SK-N-SH (cell line): ENCODE results near the gene ZNF573. TPM values are rescaled to one million over a fixed set of nuclear protein-coding genes. Genes with fewer than 3 reads are reported as not detected.

Source experiments
- CTCF ChIA-PET: fragments of 300-600, 350-600 bp; formaldehyde crosslinking; extraction: SDS; loops from one replicate; lab custom pipeline; 2021; lab: Yijun Ruan, JAX
- POLR2A ChIA-PET: fragments of 350-600 bp; sonication (Branson Sonifier 250); formaldehyde crosslinking; extraction: SDS; loops from one replicate; lab custom pipeline; 2020; ENCODE audit warnings: antibody characterized with exemption, inconsistent platforms; lab: Yijun Ruan, JAX
- DNase-seq: peaks from one replicate; pipeline ENCODE4 v3.0.0; 2012
- H2AFZ ChIP-seq: fragments of 200-600 bp; sonication (generic); 2 replicates; pipeline ENCODE4 v1.8.1; 2016; ENCODE audit warnings: antibody characterized with exemption, mild to moderate bottlenecking, low read depth
- H3F3A ChIP-seq: fragments of 200-600 bp; sonication (generic); replicated peaks from 2 replicates; pipeline ENCODE3; 2016; ENCODE audit warnings: antibody characterized with exemption, mild to moderate bottlenecking; ENCODE audit not compliant: insufficient read depth
- H3K27ac ChIP-seq, 2 experiments: fragments of 200-500 bp in 1 of 2; fragments of 200-600 bp in 1 of 2; sonication (Bioruptor generic) in 1 of 2; sonication (generic), shearing (Covaris generic) in 1 of 2; 2 replicates each; pipeline versions ENCODE4 v1.5.1 to v1.6.1; 2014 to 2016; ENCODE audit warnings: low read depth in 2 of 2, inconsistent platforms in 1 of 2, low read length in 1 of 2, mild to moderate bottlenecking in 1 of 2, mixed read lengths in 1 of 2
- H3K27me3 ChIP-seq: fragments of 200-600 bp; sonication (generic), shearing (Covaris generic); 2 replicates; pipeline ENCODE4 v1.6.1; 2016; ENCODE audit warnings: mixed run types; ENCODE audit not compliant: insufficient read depth
- H3K36me3 ChIP-seq, 2 experiments: fragments of 200-500 bp in 1 of 2; fragments of 200-600 bp in 1 of 2; sonication (Bioruptor generic) in 1 of 2; sonication (generic) in 1 of 2; replicated peaks in 1 of 2; 2 replicates each; pipeline versions ENCODE3 to v1.5.1; 2014 to 2016; ENCODE audit warnings: low read length in 1 of 2, mild to moderate bottlenecking in 1 of 2; ENCODE audit not compliant: insufficient read depth in 2 of 2, control insufficient read depth in 1 of 2
- H3K4me1 ChIP-seq, 2 experiments: fragments of 200-500 bp in 1 of 2; fragments of 200-600 bp in 1 of 2; sonication (Bioruptor generic) in 1 of 2; sonication (generic), shearing (Covaris generic) in 1 of 2; 2 replicates each; pipeline versions ENCODE4 v1.5.1 to v1.6.1; 2014 to 2016; ENCODE audit warnings: low read depth in 1 of 2, low read length in 1 of 2, mixed run types in 1 of 2; ENCODE audit not compliant: insufficient read depth in 2 of 2, control insufficient read depth in 1 of 2
- H3K4me2 ChIP-seq: fragments of 200-600 bp; sonication (generic), shearing (Covaris generic); 2 replicates; pipeline ENCODE4 v1.6.1; 2017; ENCODE audit warnings: mixed run types
- H3K4me3 ChIP-seq, 2 experiments: fragments of 200-500 bp in 1 of 2; fragments of 200-600 bp in 1 of 2; sonication (Bioruptor generic) in 1 of 2; sonication (generic), shearing (Covaris generic) in 1 of 2; 2 replicates each; pipeline versions ENCODE4 v1.5.1 to v1.8.1; 2014 to 2016; ENCODE audit warnings: low read depth in 2 of 2, inconsistent platforms in 1 of 2, low read length in 1 of 2, mild to moderate bottlenecking in 1 of 2, mixed read lengths in 1 of 2, moderate library complexity in 1 of 2
- H3K79me2 ChIP-seq: fragments of 200-600 bp; sonication (generic); 2 replicates; pipeline ENCODE4 v1.8.1; 2017; ENCODE audit warnings: mild to moderate bottlenecking; ENCODE audit not compliant: insufficient read depth
- H3K9ac ChIP-seq: fragments of 200-600 bp; sonication (generic); 2 replicates; pipeline ENCODE4 v1.6.1; 2017; ENCODE audit warnings: mixed run types
- H3K9me2 ChIP-seq: fragments of 200-600 bp; sonication (generic); 2 replicates; pipeline ENCODE4 v1.6.1; 2017; ENCODE audit warnings: mixed run types
- H3K9me3 ChIP-seq: fragments of 200-600 bp; sonication (generic); 2 replicates; pipeline ENCODE4 v1.6.1; 2017; ENCODE audit warnings: mixed run types, mild to moderate bottlenecking, moderate library complexity
- H4K20me1 ChIP-seq: fragments of 200-600 bp; sonication (generic); 2 replicates; pipeline ENCODE4 v1.6.1; 2017; ENCODE audit warnings: mild to moderate bottlenecking, mixed run types; ENCODE audit not compliant: insufficient read depth
- FOSL2 ChIP-seq: IDR thresholded peaks from 2 replicates; pipeline ENCODE4 v1.4.0; 2012; ENCODE audit warnings: low read depth, mild to moderate bottlenecking, moderate library complexity, borderline replicate concordance
- MAX ChIP-seq: IDR thresholded peaks from 2 replicates; pipeline ENCODE4 v1.4.0; 2012; ENCODE audit warnings: low read depth
- PBX3 ChIP-seq: IDR thresholded peaks from 2 replicates; pipeline ENCODE4; 2012
- RCOR1 ChIP-seq: fragments of 150-350 bp; IDR thresholded peaks from 2 replicates; pipeline ENCODE4 v1.6.1; 2017; ENCODE audit warnings: antibody characterized with exemption, low read length
- RXRA ChIP-seq: IDR thresholded peaks from 2 replicates; pipeline ENCODE4 v1.4.0; 2012; ENCODE audit warnings: low read depth, mild to moderate bottlenecking, borderline replicate concordance
- USF2 ChIP-seq: fragments of 150-350 bp; IDR thresholded peaks from 2 replicates; pipeline ENCODE4 v1.6.1; 2017; ENCODE audit warnings: antibody characterized with exemption, low read length, low read depth, borderline replicate concordance
- ZBTB33 ChIP-seq: IDR thresholded peaks from 2 replicates; pipeline ENCODE4 v1.4.0; 2012; ENCODE audit warnings: low read depth, borderline replicate concordance
- WGBS: methylation state at CpG from one replicate; pipeline ENCODE4 v1.1.6; 2017; ENCODE audit warnings: low lambda C conversion rate; 5-methylcytosine and 5-hydroxymethylcytosine counted together
- polyA plus RNA-seq, 3 experiments: library from polyadenylated mRNA; depleted of rRNA; stranded (reverse); fragments of >200 nt; gene quantifications; 2 replicates each; pipeline ENCODE4 v1.2.3, GENCODE V29; 2012

ZNF573 gene
- polyA plus RNA-seq, 1 of the 3 experiments (the other 2 are of a cell fraction), result 1.3 TPM

GRCh38 chr19:37699057-37699456 lies 80.3 kb downstream of the ZNF573 start:
- Histone ChIP-seq H3K9ac (no peak overlapping the region), H3K9me3 (peaks cover 16% of the 10 kb centered on the region), H3K36me3 (peaks cover 29 to 49% of the 10 kb centered on the region in 2 experiments), H3K9me2 (no peaks in the 10 kb centered on the region), H3K27ac (no peak overlapping the region), H3K79me2 (no peaks in the 10 kb centered on the region), H2AFZ (no peak overlapping the region), H3K4me2 (no peak overlapping the region), H3K4me1 (no peaks in the 10 kb centered on the region), H4K20me1 (no peaks in the 10 kb centered on the region), H3K27me3 (no peaks in the 10 kb centered on the region), H3F3A (no peaks in the 10 kb centered on the region), H3K4me3 (no peak overlapping the region)
- no peak for DNase-seq
- no peak for TF ChIP-seq FOSL2
- no peak for TF ChIP-seq MAX
- POLR2A ChIA-PET, result no interaction called here
- 89% methylated on average over 5 of the region's 5 CpGs for WGBS
- CTCF ChIA-PET, result no interaction called here

GRCh38 chr19:37698216-37698615 lies 81.2 kb downstream of the ZNF573 start:
- TF ChIP-seq FOSL2, result no peak
- H3K27ac ChIP-seq, result no peak overlapping the region
- no peaks in the 10 kb centered on the region for H3K79me2 ChIP-seq
- H3F3A ChIP-seq, result no peaks in the 10 kb centered on the region
- no peak overlapping the region for H3K9ac ChIP-seq
- H3K9me3 ChIP-seq, result peaks cover 13% of the 10 kb centered on the region
- H4K20me1 ChIP-seq, result no peaks in the 10 kb centered on the region
- no peaks in the 10 kb centered on the region for H3K9me2 ChIP-seq
- H3K36me3 ChIP-seq, result peaks cover 29 to 43% of the 10 kb centered on the region in 2 experiments
- ChIA-PET CTCF (no interaction called here), POLR2A (no interaction called here)
- no peaks in the 10 kb centered on the region for H3K4me1 ChIP-seq
- H2AFZ ChIP-seq, result no peak overlapping the region
- H3K4me3 ChIP-seq, result no peak overlapping the region
- H3K4me2 ChIP-seq, result no peak overlapping the region
- no peak for DNase-seq
- WGBS, result 95% methylated on average over 6 of the region's 6 CpGs
- no peaks in the 10 kb centered on the region for H3K27me3 ChIP-seq

- POLR2A ChIA-PET, result interaction anchor here (0.6 to 0.7 kb wide), 2 partner anchors 22 to 41 kb away, joined by 3 read pairs; no protein-coding TSS in a partner anchor
- Histone ChIP-seq H3K9me3 (peaks cover 6% of the 10 kb centered on the region; the same call in 1 of the 2 replicates), H3K27ac (no peak overlapping the region), H3K4me1 (no peaks in the 10 kb centered on the region), H4K20me1 (no peaks in the 10 kb centered on the region), H3K9me2 (no peaks in the 10 kb centered on the region), H3K27me3 (no peaks in the 10 kb centered on the region), H3K79me2 (no peaks in the 10 kb centered on the region), H3F3A (no peaks in the 10 kb centered on the region), H3K4me3 (no peak overlapping the region), H3K4me2 (no peak overlapping the region), H3K36me3 (peaks cover 24 to 25% of the 10 kb centered on the region in 2 experiments), H2AFZ (no peak overlapping the region), H3K9ac (no peak overlapping the region)
- TF ChIP-seq PBX3 (no peak), RXRA (no peak), USF2 (no peak), ZBTB33 (no peak), RCOR1 (no peak)
- CTCF ChIA-PET, result no interaction called here
- DNase-seq, result no peak
- WGBS, result 72% methylated on average over 3 of the region's 3 CpGs
Observed at GRCh38 chr19:37695144-37695899, 84.1 kb downstream of the ZNF573 start.
